SK-N-MC (cell line): ENCODE results near the gene PDXP.
A peak's percentile ranks its signal among the peaks of the same experiment; 100 is the strongest.

ENCODE experiments used
- DNase-seq: peaks from one replicate; pipeline ENCODE4 v3.0.0-alpha.2; 2011; ENCODE audit warnings: low read depth, low spot score
- H3K27ac ChIP-seq: fragments of 200-600 bp; sonication (generic); 2 replicates; pipeline ENCODE4 v1.5.1; 2016; ENCODE audit warnings: mixed run types
- H3K36me3 ChIP-seq: fragments of 200-600 bp; sonication (generic); 2 replicates; pipeline ENCODE4 v1.6.1; 2017; ENCODE audit warnings: antibody characterized with exemption, low read length, mixed read lengths; ENCODE audit not compliant: insufficient read depth
- H3K4me3 ChIP-seq: fragments of 200-600 bp; sonication (generic); 2 replicates; pipeline ENCODE4 v1.5.1; 2016
- H3K9ac ChIP-seq: fragments of 200-600 bp; sonication (generic); 2 replicates; pipeline ENCODE4 v1.8.0; 2017; ENCODE audit warnings: mixed run types, mixed read lengths; ENCODE audit not compliant: insufficient read length
- H3K9me3 ChIP-seq: fragments of 200-600 bp; sonication (generic); 2 replicates; pipeline ENCODE4 v1.6.1; 2017; ENCODE audit warnings: low read depth, mild to moderate bottlenecking, antibody characterized with exemption, low read length, moderate library complexity, mixed read lengths
- EZH2 ChIP-seq: fragments of 200-600 bp; sonication (generic); IDR thresholded peaks from one replicate; pipeline ENCODE4 v1.6.1; 2017; ENCODE audit warnings: antibody characterized with exemption
- FOXP2 ChIP-seq: optimal IDR thresholded peaks from 2 replicates; pipeline ENCODE3; 2011; ENCODE audit warnings: mild to moderate bottlenecking, moderate library complexity; ENCODE audit not compliant: insufficient read depth; ENCODE audit errors: extremely low read length, control extremely low read depth
- POLR2AphosphoS5 ChIP-seq: IDR thresholded peaks from 2 replicates; pipeline ENCODE4 v1.6.1; 2012; ENCODE audit warnings: mild to moderate bottlenecking, low read depth, low read length, borderline replicate concordance

PDXP gene

GRCh38 chr22:37618072-37618656 is 40.4 kb upstream of the PDXP start:
- DNase-seq = no peak
- no peaks in the 10 kb centered on the region for H3K9me3 ChIP-seq
- no peak overlapping the region for H3K4me3 ChIP-seq
- H3K36me3 ChIP-seq = peaks cover 12% of the 10 kb centered on the region; the same call in 1 of the 2 replicates
- H3K9ac ChIP-seq = no peak overlapping the region
- H3K27ac ChIP-seq = no peak overlapping the region
- TF ChIP-seq FOXP2 = no peak
- TF ChIP-seq POLR2AphosphoS5 = no peak
- no peak for TF ChIP-seq EZH2

DNA sequence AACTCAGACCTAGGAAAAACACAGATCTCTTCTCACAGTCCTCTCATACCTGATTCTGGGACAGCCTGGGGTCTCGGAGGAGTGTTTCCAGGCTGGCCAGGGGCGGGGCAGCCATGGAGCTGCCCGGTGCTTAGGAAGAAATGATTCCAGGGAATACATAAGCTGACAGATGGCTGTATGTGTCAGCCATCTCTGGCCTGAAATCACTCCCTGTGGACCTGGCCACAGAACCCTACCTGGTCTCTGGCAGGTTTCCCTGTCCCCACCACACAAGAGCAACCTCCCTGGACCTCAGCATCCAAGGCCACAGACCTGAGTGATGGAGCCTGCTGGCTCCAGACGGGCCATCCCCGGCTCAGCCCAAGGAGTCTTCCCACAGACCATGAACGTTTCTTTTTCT is 39.8 kb upstream of the PDXP start:
- Histone ChIP-seq H3K36me3 (peaks cover 12% of the 10 kb centered on the region; the same call in 1 of the 2 replicates), H3K4me3 (no peak overlapping the region), H3K9me3 (no peaks in the 10 kb centered on the region), H3K9ac (no peak overlapping the region), H3K27ac (no peak overlapping the region)
- no peak for TF ChIP-seq FOXP2
- no peak for TF ChIP-seq POLR2AphosphoS5
- no peak for TF ChIP-seq EZH2
- DNase-seq = no peak

DNA sequence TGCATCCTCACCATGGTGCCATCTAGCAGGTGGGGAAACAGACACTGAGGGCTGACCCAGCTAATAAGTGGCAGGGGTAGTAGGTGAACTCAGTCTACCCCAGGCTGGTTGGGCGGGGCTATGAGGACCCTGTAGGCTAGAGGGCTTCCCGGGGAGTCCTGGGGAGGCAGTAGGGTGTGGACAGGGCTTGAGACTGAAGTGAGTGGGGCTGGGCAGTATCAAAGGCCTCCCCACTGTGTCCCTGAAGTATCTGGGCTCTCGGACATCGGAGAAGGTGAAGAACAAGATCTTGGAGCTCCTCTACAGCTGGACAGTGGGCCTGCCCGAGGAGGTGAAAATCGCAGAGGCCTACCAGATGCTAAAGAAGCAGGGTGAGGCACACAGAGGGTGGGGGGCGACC is 38.5 kb upstream of the PDXP start:
- Histone ChIP-seq H3K9me3 (no peaks in the 10 kb centered on the region), H3K4me3 (no peak overlapping the region), H3K27ac (no peak overlapping the region), H3K9ac (no peak overlapping the region), H3K36me3 (peaks cover 12% of the 10 kb centered on the region; the same call in 1 of the 2 replicates)
- TF ChIP-seq EZH2 (no peak), POLR2AphosphoS5 (no peak), FOXP2 (no peak)
- no peak for DNase-seq

GRCh38 chr22:37621352-37621860 is 37.1 kb upstream of the PDXP start:
- no peak for TF ChIP-seq EZH2
- TF ChIP-seq POLR2AphosphoS5 = no peak
- no peak for TF ChIP-seq FOXP2
- H3K36me3 ChIP-seq = peaks cover 12% of the 10 kb centered on the region; the same call in 1 of the 2 replicates
- no peak overlapping the region for H3K9ac ChIP-seq
- H3K9me3 ChIP-seq = no peaks in the 10 kb centered on the region
- H3K4me3 ChIP-seq = no peak overlapping the region
- no peak overlapping the region for H3K27ac ChIP-seq
- DNase-seq = no peak

DNA sequence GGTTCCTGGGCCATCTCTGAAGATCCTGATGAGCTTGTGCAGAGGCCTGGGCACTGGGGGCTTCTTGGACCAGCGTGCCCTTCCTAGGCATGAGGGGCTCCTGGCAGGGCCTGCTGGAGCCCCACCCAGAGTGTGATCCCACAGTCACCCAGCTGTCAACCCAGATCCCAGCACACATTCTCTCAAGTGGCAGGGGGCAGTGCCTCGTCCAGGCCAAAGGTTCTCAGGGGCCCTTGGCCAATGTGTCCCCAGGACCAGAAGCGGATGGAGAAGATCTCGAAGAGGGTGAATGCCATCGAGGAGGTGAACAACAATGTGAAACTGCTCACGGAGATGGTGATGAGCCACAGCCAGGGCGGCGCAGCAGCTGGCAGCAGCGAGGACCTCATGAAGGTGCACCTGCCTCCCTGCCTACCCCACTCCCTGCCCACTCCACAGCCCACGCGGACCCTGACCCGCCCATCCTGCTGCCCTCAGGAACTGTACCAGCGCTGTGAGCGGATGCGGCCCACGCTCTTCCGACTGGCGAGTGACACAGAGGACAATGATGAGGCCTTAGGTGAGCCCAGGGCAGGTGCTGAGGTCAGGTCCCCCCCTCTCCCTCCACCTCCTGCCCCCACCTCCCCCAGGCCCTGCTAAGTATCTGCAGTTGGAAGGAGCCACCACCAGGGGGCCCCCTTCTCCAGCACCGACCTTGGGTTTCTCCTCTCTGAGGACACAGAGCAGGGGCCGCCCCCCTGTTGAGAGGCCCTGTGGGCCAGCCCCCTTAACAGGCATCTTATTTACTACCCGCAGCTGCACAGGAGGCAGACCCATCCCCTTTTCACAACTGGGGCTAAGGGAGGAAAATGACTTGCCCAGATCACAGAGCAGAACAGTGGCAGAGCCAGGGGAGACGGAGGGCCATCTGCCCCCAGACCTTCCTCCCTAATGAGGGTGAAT is 35.2 kb upstream of the PDXP start:
- Histone ChIP-seq H3K27ac (no peak overlapping the region), H3K36me3 (0 out of 2 replicates have a peak, but pooled peaks cover 2% of the 10 kb centered on the region), H3K9ac (no peak overlapping the region), H3K4me3 (no peak overlapping the region), H3K9me3 (no peaks in the 10 kb centered on the region)
- DNase-seq = no peak
- TF ChIP-seq FOXP2 (no peak), POLR2AphosphoS5 (no peak), EZH2 (no peak)

GRCh38 chr22:37624017-37624365 is 34.5 kb upstream of the PDXP start:
- no peaks in the 10 kb centered on the region for H3K9me3 ChIP-seq
- H3K4me3 ChIP-seq = no peak overlapping the region
- DNase-seq = no peak
- H3K27ac ChIP-seq = no peak overlapping the region
- no peak for TF ChIP-seq POLR2AphosphoS5
- TF ChIP-seq FOXP2 = no peak
- TF ChIP-seq EZH2 = no peak
- no peaks in the 10 kb centered on the region for H3K36me3 ChIP-seq
- H3K9ac ChIP-seq = no peak overlapping the region

DNA sequence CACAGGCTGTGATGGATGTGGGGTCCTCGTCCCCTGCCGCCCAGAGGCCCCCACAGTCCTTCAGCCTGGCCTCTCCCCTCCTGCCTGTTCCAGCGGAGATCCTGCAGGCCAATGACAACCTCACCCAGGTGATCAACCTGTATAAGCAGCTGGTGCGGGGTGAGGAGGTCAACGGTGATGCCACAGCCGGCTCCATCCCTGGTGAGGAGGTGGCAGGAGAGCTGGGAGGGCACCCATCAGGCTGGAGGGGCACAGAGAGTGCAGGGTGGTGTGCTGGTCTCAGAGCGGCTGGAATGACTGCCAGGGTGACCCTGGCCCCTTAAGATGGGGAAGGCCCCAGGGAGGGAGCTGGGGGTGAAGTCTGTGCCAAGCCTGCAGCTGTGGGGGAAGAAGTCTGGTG is 33.6 kb upstream of the PDXP start:
- H3K27ac ChIP-seq = no peak overlapping the region
- H3K4me3 ChIP-seq = no peak overlapping the region

DNA sequence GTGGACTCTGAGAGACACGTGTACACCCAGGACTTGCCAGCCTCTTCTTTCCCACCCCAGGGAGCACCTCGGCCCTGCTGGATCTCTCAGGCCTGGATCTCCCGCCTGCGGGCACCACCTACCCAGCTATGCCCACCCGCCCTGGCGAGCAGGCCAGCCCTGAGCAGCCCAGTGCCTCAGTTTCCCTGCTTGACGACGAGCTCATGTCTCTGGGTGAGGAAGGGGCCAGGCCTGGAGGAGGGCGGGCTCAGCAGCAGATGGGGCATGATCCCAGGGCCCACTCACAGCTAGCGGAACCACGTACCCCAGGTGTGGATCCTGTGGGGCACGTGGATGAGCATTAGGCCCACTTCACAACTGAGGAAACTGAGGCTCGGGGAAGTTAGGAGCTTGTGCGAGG is 32.8 kb upstream of the PDXP start:
- TF ChIP-seq EZH2 (no peak), FOXP2 (no peak), POLR2AphosphoS5 (no peak)
- H3K9ac ChIP-seq = no peak overlapping the region
- DNase-seq = no peak
- no peaks in the 10 kb centered on the region for H3K36me3 ChIP-seq
- H3K4me3 ChIP-seq = no peak overlapping the region
- no peaks in the 10 kb centered on the region for H3K9me3 ChIP-seq
- peak overlapping the region; percentile 48; the same call in 1 of the 2 replicates for H3K27ac ChIP-seq

More for the DNA sequence above, 33.6 kb upstream of the PDXP start:
- TF ChIP-seq EZH2 (no peak), POLR2AphosphoS5 (no peak), FOXP2 (no peak)
- no peaks in the 10 kb centered on the region for H3K9me3 ChIP-seq
- no peak overlapping the region for H3K9ac ChIP-seq
- H3K36me3 ChIP-seq = no peaks in the 10 kb centered on the region
- DNase-seq = no peak

DNA sequence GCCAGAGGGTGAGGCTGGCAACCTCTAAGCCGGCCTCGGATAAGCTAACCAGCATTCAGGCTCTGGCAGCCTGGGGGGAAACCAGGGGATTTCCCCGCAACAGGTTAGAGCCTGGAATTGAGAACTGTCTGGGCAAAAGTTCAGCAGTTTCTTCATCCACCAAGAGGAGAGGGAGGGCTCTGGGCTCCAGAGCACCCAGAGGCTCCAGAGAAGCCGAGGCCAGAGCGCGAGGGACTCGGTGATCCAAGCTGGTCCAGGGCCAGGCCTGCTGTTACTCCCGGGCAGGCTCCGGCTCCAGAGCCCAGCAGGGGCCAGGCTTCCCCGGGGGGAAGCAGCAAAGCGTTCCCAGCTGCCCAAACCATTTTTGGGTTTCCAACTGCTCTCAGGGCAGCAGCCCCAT is 32.4 kb upstream of the PDXP start:
- Histone ChIP-seq H3K9ac (peak overlapping the region; percentile 14), H3K36me3 (no peaks in the 10 kb centered on the region), H3K27ac (peak overlapping the region; percentile 48; the same call in 1 of the 2 replicates), H3K4me3 (no peak overlapping the region), H3K9me3 (no peaks in the 10 kb centered on the region)
- no peak for DNase-seq
- no peak for TF ChIP-seq EZH2
- no peak for TF ChIP-seq POLR2AphosphoS5
